Frontal cortex (tissue), 4 donors: ENCODE results near the gene PPP1R1C. TPM values are rescaled to one million over a fixed set of nuclear protein-coding genes. Genes with fewer than 3 reads are reported as not detected.
A peak's percentile ranks its signal among the peaks of the same experiment; 100 is the strongest.

ENCODE experiments used
- DNase-seq, 2 donors: peaks; one replicate each; pipeline ENCODE4 v3.0.0; 2012; ENCODE audit warnings: low spot score in 2 of 2
- FAIRE-seq: peaks from 2 replicates; lab custom pipeline; 2012; peaks lifted over from hg19 to GRCh38; lab: Jason Lieb, UNC
- total RNA-seq: library from RNA; depleted of rRNA; stranded (reverse); fragments of >200 nt; gene quantifications from one replicate; pipeline ENCODE4 v1.2.3, GENCODE V29; 2014
- donor health status: control.
- donor health status: control.
- donor health status: control.

PPP1R1C gene
- total RNA-seq, 1 donor from 2014 or later, result under 0.01 TPM

DNA sequence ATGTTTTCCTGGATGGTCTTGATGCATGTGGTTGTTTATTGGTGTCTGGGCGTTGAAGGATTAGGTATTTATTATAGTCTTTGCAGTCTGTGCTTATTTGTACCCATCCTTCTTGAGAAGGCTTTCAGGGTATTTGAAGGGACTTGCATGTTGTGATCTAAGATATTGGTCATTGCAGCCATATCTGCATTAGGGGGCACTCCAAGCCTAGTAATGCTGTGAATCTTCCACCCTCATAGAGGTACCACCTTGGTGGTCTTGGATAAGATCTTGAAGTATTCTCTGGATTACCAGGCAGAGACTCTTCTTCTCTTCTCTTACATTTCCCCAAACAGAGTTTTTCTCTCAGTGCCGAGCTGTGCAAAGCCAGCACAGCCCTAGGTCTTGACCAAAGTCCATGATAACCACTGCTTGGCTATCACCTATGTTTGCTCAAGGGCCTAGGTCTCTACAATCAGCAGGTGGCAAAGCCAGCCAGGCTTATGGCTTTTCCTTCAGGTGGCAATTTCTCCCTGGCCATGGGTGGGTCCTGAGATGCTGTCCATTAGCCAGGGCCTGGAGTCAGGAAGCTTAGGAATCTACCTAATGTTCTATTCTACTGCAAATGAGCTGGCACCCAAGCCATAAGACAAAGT is 15.4 kb upstream of the PPP1R1C start:
- no peak for DNase-seq

DNA sequence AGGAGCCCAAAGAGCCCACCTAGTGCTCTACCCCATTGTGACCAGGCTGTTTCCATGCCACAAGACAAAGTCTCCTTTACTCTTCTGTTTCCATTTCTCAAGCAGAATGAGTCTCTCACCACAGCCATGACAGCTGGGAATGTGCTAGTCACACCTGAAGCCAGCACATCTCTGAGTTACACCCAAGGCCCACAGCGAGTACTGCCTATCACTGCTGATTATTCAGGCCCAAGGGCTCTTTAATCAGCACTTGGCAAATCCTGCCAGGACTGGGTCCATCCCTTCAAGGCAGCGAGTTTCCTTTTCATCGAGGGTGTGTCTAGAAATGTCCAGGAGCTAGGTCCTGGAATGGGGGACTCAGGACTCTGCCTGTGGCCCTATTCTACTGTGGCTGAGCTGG is 14.6 kb upstream of the PPP1R1C start:
- DNase-seq (no peak), FAIRE-seq (no peak)

More for the DNA sequence above, 15.4 kb upstream of the PPP1R1C start:
- no peak for FAIRE-seq

DNA sequence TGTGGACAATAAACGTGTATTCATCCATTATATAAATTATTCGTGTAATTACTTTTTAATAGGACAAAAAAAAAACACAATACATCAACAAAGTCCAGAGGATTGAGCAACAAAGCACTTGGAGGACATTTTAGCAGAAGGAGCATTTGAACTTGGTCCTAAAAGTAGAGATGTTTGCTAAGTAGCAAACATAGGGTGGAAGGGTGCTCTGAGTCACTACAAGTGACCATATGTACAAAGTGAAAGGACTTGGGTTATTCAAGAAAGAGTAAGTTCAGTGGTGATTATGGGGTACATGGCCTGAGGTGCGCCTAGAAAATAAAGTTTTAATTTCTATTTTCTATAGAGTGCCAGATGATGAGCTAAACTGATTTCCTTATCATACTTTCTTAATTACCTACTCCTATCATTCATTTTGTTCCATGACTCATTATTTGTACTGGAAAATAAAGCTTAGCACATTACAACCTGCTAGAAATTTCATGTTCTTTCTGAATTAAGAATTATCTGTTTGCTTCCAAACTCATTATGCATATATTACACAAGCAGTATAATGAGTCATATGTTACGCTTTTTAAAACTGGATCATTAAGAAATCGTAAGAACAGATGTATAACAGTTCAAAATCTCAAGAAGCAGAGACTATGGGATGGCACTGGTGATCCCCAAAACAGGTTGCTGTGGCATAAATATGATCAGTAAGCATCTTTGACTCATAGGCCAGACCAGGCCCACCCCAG is 13.1 kb upstream of the PPP1R1C start:
- FAIRE-seq (no peak), DNase-seq (no peak)

DNA sequence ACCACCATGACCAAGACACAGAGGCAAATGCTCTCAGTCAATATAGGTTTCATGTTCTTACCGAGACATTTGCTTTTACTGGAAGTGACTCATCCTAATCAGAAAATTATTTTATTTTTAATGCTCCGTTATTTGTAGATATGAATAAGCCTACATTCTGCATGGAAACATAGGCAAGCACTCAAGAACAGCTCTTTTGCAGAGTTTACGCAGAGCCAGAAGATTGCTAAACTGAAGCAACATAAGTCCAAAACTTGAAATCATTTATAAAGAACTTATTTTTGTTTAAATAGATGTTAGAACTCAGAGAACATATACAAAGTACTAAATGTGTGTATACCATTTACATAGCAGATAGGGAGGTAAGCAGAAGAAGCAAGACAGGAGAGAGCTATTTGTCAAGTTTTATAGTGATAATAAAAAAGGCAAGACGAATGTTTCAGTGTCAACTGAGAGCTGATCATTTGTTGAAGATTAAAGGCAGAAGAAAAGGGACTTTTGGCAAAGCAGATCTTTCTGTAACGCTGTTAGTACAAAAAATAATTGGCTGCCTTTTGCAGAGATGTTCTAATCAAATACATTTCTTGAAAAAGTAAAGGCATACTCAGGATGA is 12.4 kb upstream of the PPP1R1C start:
- DNase-seq (no peak), FAIRE-seq (no peak)

DNA sequence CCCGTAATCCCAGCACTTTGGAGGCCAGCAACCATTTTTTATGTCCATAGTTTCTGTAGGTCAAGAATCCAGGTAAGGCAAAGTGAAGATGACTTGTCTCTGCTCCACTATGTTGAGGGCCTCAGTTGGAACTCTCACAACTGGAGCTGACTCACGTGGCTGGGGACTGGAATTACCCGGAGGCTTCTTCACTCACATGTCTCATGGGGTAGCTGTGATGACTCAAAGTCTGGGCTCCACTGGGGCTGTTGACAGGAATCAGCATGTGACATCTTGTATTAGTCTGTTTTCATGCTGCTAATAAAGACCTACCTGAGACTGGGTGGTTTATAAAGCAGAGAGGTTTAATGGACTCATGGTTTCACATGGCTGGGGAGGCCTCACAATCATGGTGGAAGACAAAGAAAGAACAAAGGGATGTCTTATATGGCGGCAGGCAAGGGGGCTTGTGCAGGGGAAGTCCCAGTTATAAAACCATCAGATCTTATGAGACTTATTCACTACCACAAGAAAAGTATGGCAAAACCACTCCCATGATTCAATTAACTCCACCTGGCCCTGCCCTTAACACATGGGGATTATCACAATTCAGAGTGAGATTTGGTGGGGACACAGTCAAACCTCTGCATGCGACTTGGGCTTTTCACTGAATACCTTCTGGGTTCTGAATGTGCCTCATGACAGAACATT is 7.8 kb upstream of the PPP1R1C start:
- no peak for DNase-seq
- no peak for FAIRE-seq

DNA sequence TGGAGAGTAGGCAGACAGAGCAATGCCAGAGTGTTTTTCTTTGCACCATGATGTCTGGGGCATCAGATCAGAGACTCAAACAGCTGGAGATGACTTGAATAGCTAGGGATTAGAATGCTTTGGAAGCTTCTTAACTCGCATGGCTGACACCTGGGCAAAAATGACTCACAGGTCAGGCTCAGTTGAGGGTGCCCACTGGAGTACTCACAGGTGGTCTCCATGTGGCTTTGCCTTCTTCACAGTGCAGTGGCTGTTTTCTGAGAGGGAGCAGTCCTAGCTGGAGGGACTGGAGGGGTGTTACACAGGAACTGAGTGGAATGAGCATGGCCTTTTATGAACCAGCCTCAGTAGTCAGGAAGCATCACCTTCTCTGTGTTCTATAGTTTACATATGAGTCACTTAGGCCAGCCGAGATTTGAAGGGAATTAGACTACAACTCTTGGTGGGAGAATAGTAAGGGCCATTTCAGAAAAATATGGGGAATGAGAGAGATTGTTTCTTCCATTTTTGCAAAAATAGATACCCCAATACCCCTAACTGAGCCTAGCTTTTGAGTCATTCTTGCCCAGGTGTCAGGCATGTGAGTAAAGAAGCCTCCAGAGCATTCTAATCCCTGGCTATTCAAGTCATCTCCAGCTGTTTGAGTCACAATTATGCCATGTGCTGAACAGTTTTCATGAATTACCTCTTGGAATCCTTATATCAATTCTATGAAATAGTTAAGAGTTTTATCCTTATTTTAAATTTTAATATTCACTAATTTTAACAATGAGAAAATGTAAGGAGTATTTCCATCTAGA is 7.1 kb upstream of the PPP1R1C start:
- FAIRE-seq, result no peak
- DNase-seq, result no peak

DNA sequence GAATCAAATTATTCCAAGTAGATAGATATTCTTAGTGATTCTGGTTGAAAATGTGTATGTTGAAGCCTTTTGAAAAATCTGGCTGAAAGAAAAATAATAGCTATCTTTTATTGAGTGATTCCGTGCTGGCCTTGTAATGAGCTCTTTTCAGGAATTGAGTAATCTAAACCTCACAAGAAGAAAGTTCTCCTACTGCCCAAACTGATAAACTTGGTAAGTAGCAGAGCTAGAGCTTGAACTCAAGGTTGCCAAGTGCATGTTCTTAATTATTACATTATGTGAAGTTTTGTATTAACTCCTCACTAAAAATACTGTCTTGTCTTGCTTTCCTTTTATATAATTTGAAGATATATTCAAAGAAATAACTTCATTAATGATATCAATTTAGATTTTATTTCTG is 1.6 kb upstream of the PPP1R1C start:
- FAIRE-seq (peak; percentile 33), DNase-seq (no peak)

DNA sequence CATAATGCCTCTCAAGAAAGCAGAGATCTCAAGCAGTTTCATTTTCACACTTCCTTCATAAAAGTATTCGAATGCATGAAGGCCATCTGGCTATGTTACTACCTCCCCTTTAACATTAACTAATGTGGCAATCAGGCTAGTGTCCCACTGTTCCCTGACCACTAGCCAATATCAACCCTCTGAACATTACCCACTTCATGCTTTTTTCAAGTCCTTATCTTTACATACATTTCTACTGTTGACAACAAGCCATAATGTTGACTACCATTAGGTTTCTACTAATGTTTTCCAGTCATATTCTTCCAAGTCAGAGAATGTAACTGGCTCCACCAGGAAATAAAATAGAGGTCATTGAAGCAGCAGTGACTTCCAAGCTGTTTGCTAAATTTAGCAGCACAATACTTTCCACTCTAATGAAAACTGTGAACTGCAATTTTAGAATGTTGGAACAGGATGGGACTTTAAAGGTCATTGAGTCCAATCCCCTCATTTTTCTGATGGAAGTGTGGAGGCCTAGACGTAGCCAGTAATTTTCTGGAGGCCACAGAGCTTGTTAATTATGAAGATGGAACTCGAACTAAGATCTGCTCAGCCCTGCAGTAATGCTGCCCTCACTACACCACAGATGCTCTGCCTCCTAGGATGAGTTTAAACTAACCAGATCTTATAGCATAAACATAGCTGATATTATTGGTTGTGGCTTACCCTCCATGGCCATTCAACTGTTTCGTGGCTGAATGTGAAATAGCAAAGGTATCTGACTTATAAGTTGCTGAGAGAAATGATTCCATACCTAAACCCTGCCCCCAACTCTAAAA is 630 bp upstream of the PPP1R1C start:
- no peak for DNase-seq
- no peak for FAIRE-seq

DNA sequence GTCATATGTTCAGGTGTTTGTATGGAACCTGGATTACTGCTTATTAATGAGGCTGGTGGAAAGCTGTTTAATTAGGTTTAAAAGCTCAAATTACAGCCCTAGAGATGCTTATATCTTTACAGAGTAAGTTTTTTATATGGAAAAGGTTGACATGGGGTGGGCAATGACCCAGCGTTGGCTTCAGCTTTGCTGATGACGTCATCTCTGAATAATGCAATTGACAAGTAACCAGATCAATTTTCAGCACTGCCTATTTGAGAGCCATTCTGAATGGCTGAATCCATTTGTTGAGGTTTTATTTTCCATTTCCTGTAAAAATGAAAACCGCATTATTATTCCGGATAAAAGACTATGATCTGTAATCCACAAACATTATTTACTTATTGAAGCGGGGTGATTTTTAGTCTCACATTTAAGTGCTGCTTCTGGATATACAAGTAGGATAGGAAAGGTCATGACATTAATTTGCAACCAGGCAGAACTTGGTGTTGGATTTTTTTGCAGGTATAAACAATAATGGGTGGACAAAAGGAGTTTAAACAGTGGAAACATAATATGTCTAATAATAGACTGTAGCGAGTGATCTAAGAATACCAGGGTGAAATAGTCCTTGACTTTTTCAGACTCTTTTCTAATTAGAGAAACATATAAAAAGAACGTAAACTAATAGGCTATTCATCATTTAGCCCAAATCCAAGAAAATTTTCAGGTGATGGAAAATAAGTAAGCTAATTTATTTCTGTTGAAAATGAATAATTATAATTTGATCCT is 2.7 kb downstream of the PPP1R1C start:
- no peak for DNase-seq
- no peak for FAIRE-seq

DNA sequence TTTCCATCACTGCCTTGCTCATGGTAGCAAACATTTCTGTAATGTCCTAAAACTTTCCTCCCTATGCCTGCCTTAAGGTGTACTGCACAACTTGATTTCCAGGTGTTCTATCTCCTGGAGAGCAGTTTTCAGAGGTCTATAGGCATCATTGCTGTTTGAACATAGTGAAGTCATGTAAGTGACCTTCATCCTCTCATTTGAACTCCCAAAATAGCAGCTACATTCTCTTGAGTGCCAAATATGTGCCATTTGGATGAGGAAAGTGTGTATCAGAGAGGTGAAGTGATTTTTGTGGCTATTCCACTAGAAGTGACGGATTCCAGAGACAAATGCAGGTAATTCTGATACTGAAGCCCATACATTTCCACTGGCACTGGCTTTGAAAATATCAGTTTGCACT is 3.4 kb downstream of the PPP1R1C start:
- FAIRE-seq (no peak), DNase-seq (no peak)

DNA sequence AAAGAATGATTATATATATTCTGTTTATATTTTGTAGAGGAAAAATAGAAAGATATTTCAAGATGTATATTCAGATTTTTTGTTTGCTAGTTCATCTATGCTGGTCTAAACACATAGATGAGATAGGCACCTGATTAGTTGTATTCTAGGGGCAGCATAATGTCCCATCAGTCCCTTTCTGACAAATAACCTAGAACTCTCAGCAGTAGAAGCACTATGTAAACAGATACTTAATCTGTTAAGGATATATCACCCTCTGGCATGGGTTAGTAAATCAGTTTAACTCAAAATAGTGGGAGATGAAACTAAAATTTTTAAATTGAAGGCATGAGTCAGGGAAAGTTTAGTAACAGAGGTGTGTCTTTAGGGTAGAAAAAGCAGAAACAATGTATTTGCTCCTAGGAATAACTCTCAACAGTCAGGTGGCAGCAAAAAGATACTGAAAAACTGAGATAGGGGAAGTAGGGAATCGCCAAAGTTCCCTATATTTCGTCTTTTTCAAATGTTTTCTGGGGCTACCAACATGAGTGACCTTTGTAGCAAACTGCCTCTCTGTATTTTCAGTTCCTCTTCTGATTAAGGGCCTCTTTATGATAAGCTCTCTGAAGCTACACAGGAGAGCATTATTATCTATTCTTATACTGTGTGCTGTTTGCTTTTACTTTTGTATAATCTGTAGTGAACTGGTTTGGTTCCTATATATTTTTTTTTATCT is 5.7 kb downstream of the PPP1R1C start:
- no peak for FAIRE-seq
- DNase-seq, result no peak

DNA sequence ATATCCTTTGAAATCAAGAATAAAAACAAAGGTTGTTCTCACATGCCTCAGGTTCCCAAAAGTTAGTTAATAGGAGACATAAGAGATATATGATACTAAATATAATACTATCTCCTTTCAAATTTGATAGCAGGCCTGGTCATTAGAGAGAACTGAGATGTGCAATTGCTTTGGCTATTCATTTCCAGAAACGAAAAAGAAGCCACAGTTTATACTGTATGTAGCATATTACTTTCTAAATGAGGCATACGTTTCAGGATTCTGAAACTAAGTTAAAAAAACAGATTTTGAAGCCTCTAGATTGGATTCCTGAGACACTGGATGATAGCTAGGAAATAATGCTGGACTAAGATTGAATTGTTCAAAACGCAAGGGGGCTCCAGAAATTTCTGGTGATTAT is 7.1 kb downstream of the PPP1R1C start:
- DNase-seq (no peak), FAIRE-seq (no peak)

DNA sequence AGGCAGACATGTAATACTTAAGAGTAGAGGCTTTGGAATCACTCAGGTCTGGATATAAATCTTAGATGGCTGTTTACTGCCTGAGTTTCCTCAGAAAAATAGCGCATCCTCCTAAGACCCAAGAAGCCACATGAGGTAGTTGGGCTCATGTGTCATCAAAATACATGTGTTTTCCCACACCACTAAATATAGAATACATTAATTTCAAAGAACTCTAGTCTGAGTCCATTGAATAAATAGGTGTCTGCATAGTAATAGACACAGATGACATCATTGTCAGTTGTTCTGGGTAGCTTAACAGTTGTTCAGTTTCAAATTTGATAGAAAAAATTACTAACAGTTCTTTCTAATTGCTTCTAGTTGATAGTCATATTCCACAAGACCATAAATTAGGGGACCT is 9.6 kb downstream of the PPP1R1C start:
- no peak for DNase-seq
- FAIRE-seq, result no peak

DNA sequence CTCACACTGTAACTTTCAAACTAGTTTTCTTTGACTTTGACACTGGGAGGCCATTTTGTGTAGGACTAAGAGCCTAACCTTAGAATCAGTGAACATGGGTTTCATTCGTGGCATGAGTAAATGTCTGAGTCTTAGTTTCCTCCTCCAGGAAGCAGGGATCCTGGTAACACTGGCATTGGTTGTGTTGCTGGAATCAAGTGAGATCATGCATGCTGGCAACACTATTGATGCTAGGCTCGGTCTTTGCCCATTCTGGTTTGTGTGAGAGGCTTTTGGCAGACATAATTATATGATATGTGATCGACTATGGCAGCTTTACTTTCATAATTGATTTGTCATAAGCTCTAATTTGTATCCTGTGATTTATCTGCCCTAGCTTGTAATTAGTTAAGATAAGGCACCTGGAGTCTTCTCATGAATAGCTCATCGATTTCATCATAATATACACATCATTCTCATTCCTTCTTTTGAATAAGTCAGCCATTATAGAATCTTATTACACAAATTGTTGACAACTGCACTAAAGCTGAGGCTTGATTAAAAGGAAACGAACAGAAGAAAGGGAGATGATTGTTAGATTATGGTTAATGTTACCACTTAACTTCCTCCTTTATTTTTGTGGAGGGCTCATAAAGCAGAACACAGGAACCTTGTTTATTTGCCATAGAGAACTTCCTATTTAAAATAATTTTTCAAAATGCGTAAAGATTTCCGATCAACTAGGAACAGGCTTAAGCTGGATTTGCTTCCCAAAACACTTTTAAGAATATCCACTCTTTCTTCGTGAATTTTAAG is 12.6 kb downstream of the PPP1R1C start:
- DNase-seq (no peak), FAIRE-seq (no peak)

DNA sequence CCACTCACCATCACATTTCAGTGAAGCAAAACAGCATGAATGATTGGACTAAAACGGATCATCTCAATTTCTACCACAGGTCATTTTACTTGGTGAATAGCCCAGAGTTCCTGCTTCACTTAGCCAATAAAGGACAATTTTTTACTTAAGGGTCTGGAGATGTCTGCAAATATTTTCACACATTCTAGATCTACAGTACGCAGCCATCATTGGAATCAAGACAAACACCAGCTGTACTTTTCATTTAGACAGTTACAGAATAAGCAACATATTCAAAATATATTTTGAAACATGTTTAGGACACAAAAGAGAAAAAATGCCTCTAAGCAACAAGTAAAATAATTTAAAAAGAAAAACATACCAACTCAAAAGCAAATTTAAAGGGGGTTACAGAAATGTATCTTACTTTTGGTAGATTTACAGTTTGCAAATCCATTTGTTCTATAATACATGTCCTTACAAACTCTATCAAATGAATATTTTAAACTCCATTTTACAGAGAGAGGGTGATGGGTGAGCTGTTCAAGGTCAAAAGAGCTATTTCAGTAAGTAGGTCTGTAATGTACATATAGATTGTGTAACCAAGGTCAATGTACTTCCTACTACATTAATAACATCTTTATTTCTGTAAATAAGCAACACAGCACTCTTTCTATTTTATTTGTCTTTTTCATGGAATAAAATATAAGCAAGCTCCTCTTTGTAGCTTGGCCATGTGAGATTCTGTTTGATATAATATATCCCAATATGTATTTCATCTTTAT is 13.4 kb downstream of the PPP1R1C start:
- FAIRE-seq (no peak), DNase-seq (no peak)

DNA sequence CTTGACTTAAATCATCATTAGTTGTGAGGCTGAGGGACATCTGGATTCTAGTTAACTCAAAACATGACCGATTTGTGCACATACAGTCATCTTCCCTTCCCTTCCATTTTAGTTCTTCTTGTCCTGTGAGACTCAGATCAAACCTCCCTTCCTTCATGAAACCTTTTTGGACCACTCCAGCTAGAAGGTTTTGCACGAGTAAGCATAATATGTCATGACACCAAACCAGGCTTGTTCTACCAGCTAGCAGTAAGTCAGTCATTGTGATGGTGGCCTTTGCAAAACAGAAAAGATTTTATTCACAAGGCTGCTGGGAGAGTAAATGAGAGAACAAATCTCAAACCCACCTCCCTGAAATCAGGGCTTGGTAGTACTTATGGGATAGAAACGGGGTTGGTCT is 14.3 kb downstream of the PPP1R1C start:
- DNase-seq, result no peak
- no peak for FAIRE-seq
